H1 (cell line): Measurements from ENCODE around the gene IRAG1. TPM values are rescaled to one million over a fixed set of nuclear protein-coding genes. Genes with fewer than 3 reads are reported as not detected.

Source experiments
- polyA plus RNA-seq, 7 experiments: library from polyadenylated mRNA; depleted of rRNA in 3 of 7; stranded (reverse) in 5 of 7; unstranded in 2 of 7; fragments of >200 nt in 5 of 7; fragments of 200-250 nt in 2 of 7; gene quantifications; 1 replicate in 5 of 7; 2 replicates in 1 of 7; 4 replicates in 1 of 7; pipeline versions ENCODE4 v1.2.1 to v1.2.3, GENCODE V29; 2011 to 2013; ENCODE audit warnings: missing spikeins in 2 of 7, mixed read lengths in 2 of 7
- small RNA-seq: library from polyadenylated mRNA; stranded (forward); fragments of <200 nt; extraction: miRNeasy Mini kit (QIAGEN cat#:217004); gene quantifications from one replicate; pipeline ENCODE3, GENCODE V24; 2013; ENCODE audit not compliant: insufficient read depth
- total RNA-seq: library from RNA; stranded (reverse); fragmentation: NEBNext Ultra II Directional; extraction: Animal tissue kit (Norgen Biotek cat#: 25700); gene quantifications from 2 replicates; pipeline ENCODE4 v1.2.1, GENCODE V29; 2021

Gene IRAG1
- total and polyA plus RNA-seq, 2 of the 8 experiments (the other 6 are each of a cell fraction or from before 2014, with no cell fraction given): 1.8 to 2.7 TPM

Small RNA genes lying within 50 kb of the gene (small RNA-seq; reads per million reads assigned to genes)
- gene RF00019: not detected

Other genes with a start within 250 kb of the IRAG1 start
- 5.2 and 6.3 TPM in 2 replicates for gene AMPD3, start 238.5 kb downstream of the IRAG1 start, total RNA-seq
- gene AMPD3, start 238.5 kb downstream of the IRAG1 start, polyA plus RNA-seq (2011; rRNA removed): 4.0 and 10.9 TPM in 2 replicates
- gene RNF141, start 152.6 kb downstream of the IRAG1 start, total RNA-seq: 20.9 and 22.8 TPM in 2 replicates
- gene RNF141, start 152.6 kb downstream of the IRAG1 start, polyA plus RNA-seq (2011; rRNA removed): 5.4 and 8.5 TPM in 2 replicates
- gene LYVE1, start 125.1 kb downstream of the IRAG1 start, total RNA-seq: 0.09 TPM in 1 of 2 replicates, not detected in the other
- gene LYVE1, start 125.1 kb downstream of the IRAG1 start, polyA plus RNA-seq (2011; rRNA removed): not detected in 2 replicates
- gene CTR9, start 57.5 kb upstream of the IRAG1 start, total RNA-seq: 37.7 and 37.8 TPM in 2 replicates
- 6.1 and 6.6 TPM in 2 replicates for gene CTR9, start 57.5 kb upstream of the IRAG1 start, polyA plus RNA-seq (2011; rRNA removed)
- 949 and 964 TPM in 2 replicates for gene EIF4G2, start 115.2 kb upstream of the IRAG1 start, total RNA-seq
- 294 and 438 TPM in 2 replicates for gene EIF4G2, start 115.2 kb upstream of the IRAG1 start, polyA plus RNA-seq (2011; rRNA removed)
- gene ZBED5, start 164.3 kb upstream of the IRAG1 start, total RNA-seq: 48.7 and 54.2 TPM in 2 replicates
- gene ZBED5, start 164.3 kb upstream of the IRAG1 start, polyA plus RNA-seq (2011; rRNA removed): 47.9 and 94.7 TPM in 2 replicates